ENCODE data around the gene PRAC1.
"Not testable (repeated sequence)": the region's sequence is repeated elsewhere in the genome, so short reads cannot be mapped to it uniquely, and the experiment has no call there.

The PRAC1 gene

DNA sequence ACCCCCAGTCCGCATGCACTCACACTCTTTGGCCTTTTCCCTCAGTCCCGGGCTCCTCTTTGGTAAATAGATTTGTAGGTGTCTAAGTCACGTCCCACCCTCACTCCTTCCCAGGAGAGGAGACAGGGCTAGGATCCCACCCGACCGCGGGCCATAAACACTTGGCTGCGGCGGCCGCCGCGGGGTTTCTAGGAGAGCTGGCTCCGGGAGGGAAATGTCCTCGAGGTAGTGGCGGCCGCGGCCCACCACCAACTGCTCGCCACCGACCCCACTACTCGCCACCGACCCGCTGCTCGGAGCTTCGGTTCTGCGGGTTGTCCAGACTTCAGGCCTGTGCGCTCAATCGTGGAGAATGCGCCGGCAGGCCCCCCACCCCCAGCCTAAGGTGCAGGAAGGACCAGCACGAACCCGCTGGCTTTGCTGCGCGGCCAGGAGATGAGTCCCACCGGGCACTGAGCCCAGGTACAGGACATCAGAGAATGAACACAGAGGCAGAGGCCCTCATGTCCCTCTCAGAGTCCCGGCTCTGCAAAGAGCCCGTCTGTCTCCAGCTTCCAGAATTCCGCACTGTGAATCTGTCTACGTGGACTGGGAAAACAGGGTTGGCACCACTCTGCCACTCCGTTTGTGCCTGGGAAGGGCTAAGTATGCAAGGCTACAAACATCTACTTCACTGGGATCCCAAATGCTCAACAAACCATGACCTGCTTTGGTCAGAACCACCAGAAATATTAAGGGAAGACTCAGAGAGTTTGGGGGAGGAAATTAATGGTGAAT is 3.2 kb upstream of the PRAC1 start:
- no peak for DNase-seq

DNA sequence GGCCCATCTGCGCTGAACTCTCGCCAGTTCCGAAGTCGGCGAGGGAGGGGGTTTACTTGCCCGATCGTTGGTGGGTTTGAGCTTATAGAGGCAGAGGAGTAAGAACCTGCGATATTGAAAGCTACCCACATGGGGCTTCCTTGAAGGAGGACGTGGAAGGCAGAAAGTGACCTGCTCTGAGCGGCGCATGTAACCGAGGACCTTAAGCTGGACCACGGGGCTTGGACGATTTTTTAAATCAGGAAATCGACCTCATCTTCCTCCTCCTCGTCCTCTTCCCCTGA is 2.6 kb upstream of the PRAC1 start:
- no peak for DNase-seq

DNA sequence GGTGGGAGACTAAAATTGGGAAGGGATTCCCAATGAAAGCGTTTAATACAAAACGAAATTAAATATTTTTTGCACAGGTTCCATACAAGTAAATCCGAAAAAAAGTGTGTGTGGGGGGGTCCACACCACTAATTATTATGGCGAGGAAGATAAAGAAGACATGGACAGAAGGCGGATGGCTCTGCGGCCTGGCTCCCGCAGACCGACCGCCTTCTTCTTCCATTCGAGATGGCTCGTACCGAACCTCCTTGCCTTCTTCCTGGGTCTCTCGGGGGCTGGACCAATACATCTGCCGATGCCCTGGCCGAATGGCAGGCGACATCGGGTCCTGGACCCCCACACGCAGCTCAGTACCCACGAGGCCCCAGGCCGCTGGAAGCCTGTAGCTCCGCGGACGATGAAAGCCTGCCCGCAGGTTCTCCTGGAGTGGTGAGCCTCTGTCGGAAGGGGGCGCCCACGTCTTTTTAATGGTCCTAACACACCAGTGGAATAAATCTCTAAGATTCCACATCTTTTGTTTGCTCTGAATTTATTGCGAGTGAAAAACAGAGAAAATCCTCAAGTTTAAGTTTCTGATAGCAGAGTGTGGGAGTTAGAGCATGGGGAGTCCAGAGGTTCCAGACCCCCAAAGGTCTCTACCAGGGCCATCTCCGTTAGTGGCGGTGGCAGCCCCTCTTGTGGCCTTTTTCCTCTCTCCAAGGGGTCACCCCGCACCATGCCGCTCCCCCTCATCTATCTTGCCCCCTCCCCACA is 2.1 kb upstream of the PRAC1 start:
- DNase-seq = peak; percentile 70

DNA sequence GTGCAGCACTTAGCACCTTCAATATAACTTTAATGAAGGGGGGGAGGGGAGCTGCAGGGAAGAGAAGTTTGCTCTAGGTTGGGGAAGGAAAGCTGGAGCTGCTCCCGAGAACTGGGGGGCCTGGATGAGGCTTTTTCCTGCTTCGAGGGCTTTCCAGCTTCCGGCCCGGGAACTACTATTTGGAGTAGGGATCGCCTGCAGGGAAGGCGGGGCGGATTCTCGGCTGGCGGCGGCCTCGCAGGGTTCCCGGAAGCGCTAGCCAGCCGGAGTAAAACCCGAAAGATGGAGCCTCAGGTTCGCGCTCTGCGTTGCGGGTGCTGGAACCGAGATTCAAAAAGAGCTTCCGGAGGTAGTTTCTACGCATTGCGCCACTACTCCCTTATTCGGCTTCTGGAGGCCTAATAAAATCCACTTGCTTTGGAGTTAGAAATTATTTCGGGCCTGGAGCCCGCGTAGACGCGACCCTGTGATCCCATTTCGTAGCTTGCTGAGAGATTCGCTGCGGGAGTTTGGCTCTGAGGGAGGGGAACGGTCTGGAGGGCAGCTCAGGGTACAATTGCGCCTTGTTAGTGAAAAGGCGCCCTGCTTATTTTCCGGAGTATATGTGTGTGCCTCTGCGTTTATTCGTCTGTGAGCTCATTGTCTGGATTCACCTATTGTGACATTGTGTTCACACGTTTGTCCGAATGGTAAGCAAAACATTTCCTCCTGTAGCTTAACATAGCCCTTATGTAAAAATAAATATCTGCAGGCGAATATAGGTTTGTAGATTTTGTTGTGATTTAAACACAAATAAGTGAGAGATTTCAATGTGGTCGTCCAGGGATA is 1.3 kb upstream of the PRAC1 start:
- DNase-seq = no peak

DNA sequence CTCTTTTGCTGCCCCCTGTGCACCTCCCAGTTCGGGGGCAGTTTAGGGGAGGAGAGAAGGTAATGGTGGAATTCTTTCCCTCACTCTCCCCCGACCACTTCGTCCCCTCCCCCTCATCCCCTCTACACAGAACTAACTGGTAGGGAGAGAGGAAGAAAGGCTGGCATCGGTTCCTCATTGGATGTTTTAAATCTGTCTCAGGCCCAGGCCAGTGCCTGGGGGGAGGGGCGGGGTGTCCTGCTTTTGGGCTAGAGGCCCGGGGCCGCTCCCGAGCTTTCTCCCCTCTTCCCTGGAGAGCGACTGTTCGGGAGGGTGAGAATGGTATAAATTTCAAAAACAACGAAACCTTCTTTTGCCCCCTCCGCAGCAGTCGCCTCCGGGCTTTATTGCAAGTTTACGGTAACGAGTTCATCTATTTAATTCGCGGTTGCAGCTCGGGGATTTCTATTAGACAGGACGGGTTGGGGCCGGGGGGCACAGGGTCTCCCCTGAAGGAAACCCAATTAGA is 651 bp upstream of the PRAC1 start, which contains the start of gene PRAC2:
Gene PRAC2, plus strand, starts transcription at position 271 of the 508 bp plus-strand sequence. CDS start 1,226 bp downstream, outside the sequence.
- no peak for DNase-seq

DNA sequence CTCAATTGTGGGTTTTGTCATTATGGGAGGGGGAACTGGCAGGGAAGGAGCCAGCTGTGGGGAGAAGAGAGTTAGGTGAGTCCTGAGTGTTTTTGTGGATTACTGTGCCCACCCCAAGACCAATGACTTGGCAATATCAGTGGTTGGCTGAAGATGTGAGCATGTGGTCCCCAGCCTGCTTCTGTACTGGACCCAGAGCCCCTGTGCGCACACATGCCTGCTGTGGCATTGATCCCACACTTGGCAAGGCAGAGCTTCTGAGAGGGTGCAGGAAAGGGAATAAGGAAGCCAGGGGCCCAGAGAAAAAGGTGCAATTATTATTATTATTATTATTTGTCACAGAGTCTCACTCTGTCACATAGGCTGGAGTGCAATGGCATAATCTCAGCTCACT is 1.3 kb downstream of the PRAC1 start:
- no peak for DNase-seq

DNA sequence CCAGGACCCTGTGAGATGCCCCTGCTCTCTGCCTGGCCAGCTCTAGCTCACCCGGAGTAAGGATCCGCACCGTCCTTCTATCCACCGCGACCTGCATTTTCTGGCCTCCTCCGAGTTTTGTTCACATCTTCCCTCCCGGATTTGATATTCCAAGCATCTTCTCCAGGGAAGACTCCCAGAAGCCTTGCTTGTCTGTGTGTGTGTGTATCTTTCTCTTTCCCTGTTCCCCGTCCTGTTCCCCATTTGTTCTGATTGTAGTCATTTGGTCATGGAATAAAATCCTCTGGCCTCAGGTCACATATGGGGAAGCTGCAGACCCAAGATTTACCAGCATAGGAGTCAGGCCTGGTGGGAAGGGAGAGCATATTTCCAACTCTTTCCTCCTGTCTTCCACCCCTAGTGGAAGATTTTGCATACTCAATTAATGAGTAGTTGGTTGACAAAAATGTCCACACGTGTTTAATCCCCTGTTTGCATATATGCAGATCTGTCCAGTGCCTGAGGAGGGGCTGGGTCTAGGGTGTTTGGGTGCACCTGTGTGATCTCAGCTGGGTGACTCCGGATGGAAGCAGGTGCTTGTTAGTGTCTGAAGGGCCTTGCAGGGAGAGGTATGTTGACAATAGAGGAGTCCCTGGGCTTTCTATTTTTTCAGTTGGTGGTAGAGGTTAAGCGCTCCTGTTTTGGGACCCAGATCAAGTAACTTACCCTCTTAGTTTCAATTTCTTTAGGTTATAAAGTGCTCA is 1.9 kb downstream of the PRAC1 start:
- no peak for DNase-seq

DNA sequence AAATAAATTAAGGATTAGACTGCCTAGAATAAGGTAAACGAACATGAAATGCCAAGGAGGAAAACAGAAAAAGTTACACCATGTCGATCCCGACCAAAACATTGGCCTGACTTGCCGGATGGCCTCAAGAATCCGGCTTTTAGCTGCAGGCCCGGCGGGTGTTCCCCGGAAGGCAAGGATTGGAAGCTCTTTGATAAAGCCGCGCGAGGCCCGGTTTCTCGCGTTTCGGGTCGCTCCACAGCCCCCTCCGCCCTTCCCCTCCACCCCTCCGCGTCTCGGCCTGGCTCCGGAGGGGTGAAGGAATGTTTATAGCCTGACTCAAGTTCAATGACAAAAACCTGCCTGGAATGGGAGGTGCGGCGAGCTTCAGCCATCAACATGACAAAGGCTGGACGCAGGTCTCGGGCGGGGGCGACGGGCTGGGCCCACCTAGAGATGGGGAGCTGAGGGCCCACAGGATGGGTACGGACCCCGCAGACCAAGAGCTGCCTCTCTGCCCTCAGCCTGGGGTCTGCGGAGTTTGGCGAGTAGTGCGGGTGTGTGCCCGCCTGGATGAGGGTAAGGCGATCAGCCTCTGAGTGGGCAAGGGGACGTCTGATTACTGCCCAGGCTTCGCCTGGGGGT is 2.6 kb downstream of the PRAC1 start:
- DNase-seq = no peak

DNA sequence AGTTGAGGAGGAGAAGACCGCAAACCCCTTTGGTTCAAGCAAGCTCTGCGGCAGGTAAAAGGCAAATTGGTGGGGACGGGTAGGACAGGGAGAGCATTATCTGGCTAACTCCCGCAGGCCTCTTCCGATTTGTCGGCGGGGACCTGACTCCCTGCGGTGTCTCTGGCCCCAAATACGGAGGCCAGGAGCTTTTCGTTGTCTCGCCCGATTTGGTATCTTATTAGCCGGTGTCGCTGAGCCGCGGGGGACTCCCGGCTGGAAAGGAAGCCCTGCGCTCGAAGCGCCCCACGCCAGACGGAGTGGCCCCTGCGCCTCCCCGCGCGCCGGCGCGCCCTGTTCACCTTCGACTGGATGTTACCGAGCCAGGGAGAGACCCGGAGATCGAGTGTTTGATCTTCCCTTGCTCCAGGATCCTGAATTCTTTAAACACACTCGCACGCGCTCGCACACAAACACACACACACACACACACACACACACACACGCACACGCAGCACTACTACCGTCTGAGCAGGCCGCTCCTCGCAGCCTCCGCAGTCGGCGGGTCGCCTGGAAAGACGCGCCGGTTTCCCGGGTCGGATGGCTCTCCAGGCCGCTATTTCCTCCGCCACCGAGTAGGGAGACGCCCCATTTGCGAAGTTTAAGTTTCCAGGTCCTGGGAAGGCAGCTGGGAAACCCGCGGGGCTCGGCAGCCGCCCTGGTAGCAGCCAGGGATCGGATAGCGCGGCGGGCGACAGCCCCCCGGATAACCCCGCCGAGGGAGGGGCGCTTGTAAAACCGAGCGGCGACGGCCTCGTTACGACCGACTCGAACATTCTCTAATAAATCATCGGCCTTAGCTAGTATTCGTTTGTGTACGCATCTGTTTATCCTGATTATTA is 3.3 kb downstream of the PRAC1 start:
- no peak for DNase-seq

DNA sequence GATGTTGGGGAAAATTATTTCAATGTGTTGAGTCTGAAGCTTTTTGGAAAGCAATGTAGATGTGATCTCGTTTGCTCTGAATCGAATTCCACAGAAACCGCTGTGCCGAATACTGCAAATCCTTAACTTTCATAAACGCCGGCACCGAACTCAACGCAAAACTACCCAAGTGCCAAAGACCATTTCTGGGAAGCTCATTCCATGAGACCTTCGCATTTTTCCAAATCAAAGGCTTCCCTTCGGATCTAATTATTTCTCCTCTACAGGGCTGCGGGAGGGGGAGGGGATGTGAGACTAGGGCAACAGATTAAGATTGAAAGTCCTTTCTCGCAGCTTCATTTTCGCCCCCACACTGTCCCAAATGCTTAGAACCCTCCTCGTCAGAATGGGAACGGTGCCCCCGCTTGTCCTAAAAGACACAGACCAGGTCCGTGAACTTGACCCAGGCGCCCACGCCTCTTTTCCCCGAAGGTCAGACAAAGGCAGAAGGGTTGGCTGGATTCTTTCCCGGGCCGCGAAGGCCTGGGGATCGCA is 4.0 kb downstream of the PRAC1 start:
- no peak for DNase-seq

DNA sequence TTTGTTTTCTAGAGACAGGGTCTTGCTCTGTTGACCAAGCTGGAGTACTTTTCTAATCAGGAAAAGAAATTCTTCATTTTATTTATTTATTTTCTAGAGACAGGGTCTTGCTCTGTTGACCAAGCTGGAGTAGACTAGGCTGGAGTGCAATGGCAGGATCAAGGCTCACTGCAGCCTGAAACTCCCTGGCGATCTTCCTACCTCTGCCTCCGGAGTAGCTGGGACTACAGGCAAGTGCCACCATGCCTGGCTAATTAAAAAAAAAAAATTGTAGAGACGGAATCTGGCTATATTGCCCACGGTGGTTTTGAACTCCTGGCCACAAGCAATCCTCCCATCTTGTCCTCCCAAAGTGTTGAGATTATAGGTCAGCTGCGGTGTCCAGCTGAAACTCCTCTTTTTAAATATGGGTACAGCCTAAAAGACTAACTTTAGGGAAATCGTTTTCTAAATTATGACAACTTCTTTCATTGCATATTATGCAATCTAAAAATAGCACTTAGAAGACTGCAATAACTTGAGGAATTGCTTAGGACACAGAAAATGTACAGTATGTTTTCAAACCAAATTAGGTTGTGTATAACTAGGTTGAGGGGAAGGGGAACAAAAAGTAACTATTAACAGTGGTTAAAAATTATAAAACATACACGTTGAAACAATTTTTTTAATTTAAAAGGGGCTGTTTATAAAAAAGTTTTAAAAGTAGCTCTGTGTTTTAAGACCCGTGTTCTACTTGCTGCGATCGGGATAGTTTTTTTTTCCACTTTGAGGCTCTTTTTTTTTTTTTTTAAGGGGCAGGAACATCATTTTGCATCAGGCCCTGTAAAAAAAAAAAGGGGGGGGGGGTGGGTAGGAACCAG is 4.7 kb downstream of the PRAC1 start:
- no peak for DNase-seq

DNA sequence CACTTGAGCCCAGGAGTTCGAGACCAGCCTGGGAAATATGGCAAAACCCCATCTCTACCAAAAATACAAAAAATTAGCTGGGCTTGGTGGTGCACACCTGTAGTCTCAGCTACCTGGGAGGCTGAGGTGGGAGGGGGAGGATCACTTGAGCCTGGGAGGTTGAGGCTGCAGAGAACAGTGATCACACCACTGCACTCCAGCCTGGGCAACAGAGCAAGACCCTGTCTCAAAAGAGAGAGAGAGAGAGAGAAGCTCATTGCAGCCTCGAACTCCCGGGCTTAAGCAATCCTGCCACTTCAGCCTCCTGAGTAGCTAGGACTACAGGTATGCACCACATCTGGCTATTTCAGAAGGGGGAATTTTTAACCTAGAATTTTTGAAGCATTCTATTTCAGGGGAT is 5.8 kb downstream of the PRAC1 start:
- DNase-seq = not testable (repeated sequence)

DNA sequence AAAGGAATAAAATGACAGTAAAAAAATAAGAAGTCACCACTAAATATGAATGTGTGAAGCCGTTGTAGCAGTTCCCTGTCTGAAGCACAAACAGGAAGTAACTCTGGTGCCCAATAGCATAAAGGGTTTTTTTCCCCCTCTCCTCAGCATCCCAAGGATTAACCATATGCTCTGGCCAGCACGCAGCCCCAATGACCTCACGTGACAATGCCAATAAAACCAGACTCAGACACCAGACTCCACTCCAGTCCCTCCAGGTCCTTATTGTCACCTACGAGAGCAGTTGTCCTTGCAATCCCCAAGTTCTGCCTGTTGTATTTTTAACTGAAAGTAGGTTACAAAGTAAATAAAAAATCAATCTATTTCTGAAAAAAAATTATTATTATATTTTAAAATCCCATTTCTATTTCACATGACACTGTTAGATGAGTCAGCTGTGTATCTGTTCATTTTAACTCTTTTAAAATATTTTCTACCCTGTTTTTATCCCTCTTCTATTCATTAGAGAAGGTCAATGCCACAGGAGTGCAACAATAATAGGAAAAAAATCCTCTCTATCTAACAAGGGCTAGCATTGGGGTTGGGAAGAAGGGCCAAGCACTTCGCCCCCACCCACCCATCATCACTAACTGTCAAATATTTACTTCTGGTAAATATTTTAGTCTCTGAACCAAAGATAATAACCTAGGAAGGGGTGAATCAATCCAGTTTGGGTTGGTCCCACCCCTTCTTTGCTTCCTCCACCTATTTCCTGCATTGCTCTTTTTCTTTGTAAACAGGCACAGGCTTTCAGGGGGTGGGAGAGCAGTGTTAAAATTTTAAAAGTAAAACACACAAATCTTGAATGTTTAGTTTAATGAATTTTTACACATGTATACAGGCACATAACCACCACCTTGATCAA is 6.6 kb downstream of the PRAC1 start:
- no peak for DNase-seq

DNA sequence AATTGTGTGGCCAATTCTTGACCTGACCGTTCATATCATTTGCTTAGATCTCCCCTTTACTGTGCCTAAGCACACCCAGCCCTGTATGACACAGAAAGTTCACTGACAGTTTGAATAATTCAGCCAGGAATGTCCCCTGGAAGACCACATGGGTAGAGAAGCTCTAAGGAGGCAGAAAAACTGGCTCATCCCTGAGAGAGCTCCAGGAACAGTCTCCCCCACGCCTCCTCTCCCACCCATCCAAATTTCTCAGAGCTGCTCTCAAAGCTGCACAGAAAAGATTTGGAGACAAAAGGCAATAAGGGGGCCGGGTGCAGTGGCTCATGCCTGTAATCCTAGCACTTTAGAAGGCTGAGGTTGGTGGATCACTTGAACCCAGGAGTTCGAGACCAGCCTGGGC is 11.2 kb downstream of the PRAC1 start:
- DNase-seq = no peak

DNA sequence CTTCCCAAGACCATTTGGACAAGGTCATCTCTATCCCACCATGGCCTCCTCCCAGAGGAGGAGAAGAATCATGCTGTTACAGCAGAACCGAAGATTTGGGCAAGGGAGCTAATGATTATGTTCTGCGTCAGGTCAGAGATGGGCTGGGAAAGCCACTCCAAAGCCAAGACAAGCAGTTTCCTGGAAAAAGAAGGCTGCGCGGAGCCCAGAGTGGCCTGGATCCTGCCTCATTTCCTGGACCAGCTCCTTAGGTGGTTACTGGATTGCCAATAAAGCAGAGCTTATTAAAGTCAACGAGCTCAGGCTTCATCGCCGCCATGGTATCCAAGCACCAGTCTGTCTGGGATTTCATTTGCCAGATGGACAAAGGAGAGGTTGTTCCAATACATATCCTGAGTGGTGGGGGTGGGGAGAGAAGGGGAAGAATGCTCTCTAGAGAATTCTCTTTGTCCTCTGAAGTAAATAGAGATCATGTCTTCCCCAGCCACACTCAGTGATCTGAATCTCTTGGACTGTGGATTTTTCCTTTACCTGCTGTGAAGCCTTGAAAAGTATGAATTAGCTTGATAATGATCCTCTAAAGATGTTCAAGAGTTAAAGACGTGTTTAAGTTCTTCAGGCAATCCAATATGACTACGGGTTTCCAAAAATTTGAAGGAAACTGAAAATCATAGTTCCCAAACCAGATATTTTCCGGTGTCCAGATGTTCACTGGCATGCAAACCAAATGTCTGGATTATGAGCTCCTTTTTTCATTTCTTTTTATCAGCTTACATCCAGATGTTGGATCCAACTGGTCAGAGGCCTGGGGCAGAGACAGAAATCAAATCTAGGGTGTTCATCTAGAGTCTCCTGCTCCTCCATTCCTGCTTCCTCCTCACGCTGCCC is 17.7 kb downstream of the PRAC1 start:
- DNase-seq = no peak

DNA sequence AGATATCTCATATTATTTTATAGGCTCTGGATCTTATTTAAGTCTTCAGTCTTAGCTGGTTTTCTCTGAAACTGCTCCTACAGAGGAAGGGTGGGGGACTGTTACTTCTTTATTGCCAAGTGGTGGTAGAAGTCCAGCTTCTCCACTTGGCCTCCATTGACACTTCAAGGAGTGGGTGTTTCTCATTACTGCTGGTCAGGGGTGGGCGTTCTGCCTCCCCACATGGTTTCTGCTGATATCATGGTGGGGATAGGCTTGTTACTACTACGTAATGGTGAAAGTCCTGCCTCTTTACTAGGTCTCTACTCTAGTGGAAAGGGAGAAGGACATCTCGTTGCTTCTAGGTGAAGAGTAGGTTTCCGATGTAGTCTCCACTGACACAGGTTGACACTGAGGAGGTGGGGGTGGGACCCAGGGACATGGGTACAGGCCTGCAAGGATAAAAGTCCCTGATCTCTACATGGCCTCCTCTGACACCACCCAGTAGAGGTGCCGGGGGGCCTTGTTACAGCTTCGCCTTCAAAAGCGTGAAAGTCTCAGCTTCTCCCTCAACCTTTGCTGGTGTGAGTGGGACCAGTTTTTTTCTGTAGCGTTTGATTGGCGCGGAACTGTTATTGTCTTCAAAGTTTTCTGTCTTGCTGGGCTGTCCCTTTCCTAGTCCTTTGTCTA is 20.3 kb downstream of the PRAC1 start:
- no peak for DNase-seq

DNA sequence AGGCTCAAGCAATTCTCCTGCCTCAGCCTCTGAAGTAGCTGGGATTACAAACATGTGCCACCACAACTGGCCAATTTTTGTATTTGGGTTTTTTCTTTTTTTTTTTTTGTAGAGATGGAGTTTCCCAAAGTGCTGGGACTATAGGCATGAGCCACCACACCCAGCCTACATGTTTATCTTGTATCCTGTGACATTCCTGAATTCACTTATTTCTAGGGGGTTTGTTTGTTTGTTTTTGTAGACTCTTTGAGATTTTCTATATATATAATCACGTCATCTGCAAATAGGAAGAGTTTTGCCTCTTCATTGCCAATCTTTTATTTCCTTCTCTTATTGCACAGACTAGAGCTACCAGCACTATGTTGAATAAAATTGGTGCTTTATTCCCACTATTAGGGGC is 29.1 kb downstream of the PRAC1 start:
- DNase-seq = no peak

All from amniotic stem cell (primary cell).